HUES6 (cell line): ENCODE measurements around the gene KRTAP12-1.
"Not testable (repeated sequence)": the region's sequence is repeated elsewhere in the genome, so short reads cannot be mapped to it uniquely, and the experiment has no call there.

ENCODE experiments used
- H3K27ac ChIP-seq: 2 replicates; pipeline ENCODE4 v1.7.0; 2013; ENCODE audit warnings: low read depth, mild to moderate bottlenecking, low read length, inconsistent platforms
- H3K27me3 ChIP-seq: 2 replicates; pipeline ENCODE4 v1.6.1; 2013; ENCODE audit warnings: low read length; ENCODE audit not compliant: control insufficient read depth, insufficient read depth
- H3K36me3 ChIP-seq: 2 replicates; pipeline ENCODE4 v1.6.1; 2013; ENCODE audit warnings: low read length; ENCODE audit not compliant: control insufficient read depth, insufficient read depth
- H3K4me1 ChIP-seq: 2 replicates; pipeline ENCODE4 v1.6.1; 2013; ENCODE audit warnings: low read length; ENCODE audit not compliant: control insufficient read depth, insufficient read depth
- H3K4me3 ChIP-seq: 2 replicates; pipeline ENCODE4 v1.5.1; 2013; ENCODE audit warnings: low read depth, low read length
- H3K9ac ChIP-seq: one replicate; pipeline ENCODE4 v1.6.1; 2013; ENCODE audit warnings: mild to moderate bottlenecking, low read length
- H3K9me3 ChIP-seq: 2 replicates; pipeline ENCODE4 v1.6.1; 2013; ENCODE audit warnings: low read depth, low read length; ENCODE audit not compliant: control insufficient read depth, insufficient read depth

Gene KRTAP12-1

GRCh38 chr21:44639331-44639655, 42.7 kb downstream of the KRTAP12-1 start:
- peaks cover 17% of the 10 kb centered on the region for H3K9me3 ChIP-seq
- H3K27me3 ChIP-seq = no peaks in the 10 kb centered on the region
- no peak overlapping the region for H3K4me3 ChIP-seq
- H3K4me1 ChIP-seq = peaks cover 10% of the 10 kb centered on the region; the same call in 1 of the 2 replicates
- no peak overlapping the region for H3K27ac ChIP-seq
- no peaks in the 10 kb centered on the region for H3K36me3 ChIP-seq
- no peak overlapping the region for H3K9ac ChIP-seq

- H3K27ac ChIP-seq, H3K9ac ChIP-seq, H3K4me1 ChIP-seq, H3K27me3 ChIP-seq, H3K4me3 ChIP-seq, H3K36me3 ChIP-seq: not testable (repeated sequence)
- peaks cover 12% of the 10 kb centered on the region for H3K9me3 ChIP-seq
Measured at GRCh38 chr21:44638506-44639330, 43.2 kb downstream of the KRTAP12-1 start.

- not testable (repeated sequence) for H3K4me1 ChIP-seq, H3K27me3 ChIP-seq, H3K27ac ChIP-seq, H3K9ac ChIP-seq, H3K9me3 ChIP-seq, H3K4me3 ChIP-seq, H3K36me3 ChIP-seq
Measured at GRCh38 chr21:44637851-44638348, 44.1 kb downstream of the KRTAP12-1 start.

GRCh38 chr21:44637018-44637850, 44.7 kb downstream of the KRTAP12-1 start, which contains the start of gene KRTAP10-10:
Gene KRTAP10-10 (plus strand): TSS chr21:44637356. CDS start chr21:44637418, 62 bp downstream.
- Histone ChIP-seq H3K4me3 (no peak within 1 kb of the TSS), H3K4me1 (peaks cover 10% of the 10 kb centered on the region; the same call in 1 of the 2 replicates), H3K27me3 (no peaks in the 10 kb centered on the region), H3K9me3 (peaks cover 11% of the 10 kb centered on the region), H3K27ac (no peak within 1 kb of the TSS), H3K9ac (no peak within 1 kb of the TSS), H3K36me3 (no peaks in the 10 kb centered on the region)

GRCh38 chr21:44636209-44637017, 45.5 kb downstream of the KRTAP12-1 start:
- H3K4me3 ChIP-seq = no peak overlapping the region
- H3K4me1 ChIP-seq = peaks cover 10% of the 10 kb centered on the region; the same call in 1 of the 2 replicates
- H3K27ac ChIP-seq = no peak overlapping the region
- H3K36me3 ChIP-seq = no peaks in the 10 kb centered on the region
- peaks cover 15% of the 10 kb centered on the region for H3K9me3 ChIP-seq
- no peak overlapping the region for H3K9ac ChIP-seq
- no peaks in the 10 kb centered on the region for H3K27me3 ChIP-seq

GRCh38 chr21:44632067-44632466, 49.9 kb downstream of the KRTAP12-1 start:
- H3K36me3 ChIP-seq = no peaks in the 10 kb centered on the region
- H3K27me3 ChIP-seq = no peaks in the 10 kb centered on the region
- no peak overlapping the region for H3K4me3 ChIP-seq
- peaks cover 4% of the 10 kb centered on the region; the same call in 1 of the 2 replicates for H3K4me1 ChIP-seq
- no peak overlapping the region for H3K9ac ChIP-seq
- H3K27ac ChIP-seq = no peak overlapping the region
- H3K9me3 ChIP-seq = peaks cover 16% of the 10 kb centered on the region; the same call in 1 of the 2 replicates
